IPS DF 19.7 (cell line): ENCODE results near the gene BTK.
"Not testable (repeated sequence)": the region's sequence is repeated elsewhere in the genome, so short reads cannot be mapped to it uniquely, and the experiment has no call there.

ENCODE experiments used
- DNase-seq: peaks from one replicate; pipeline ENCODE4 v3.0.0-alpha.2; 2013; ENCODE audit warnings: low read depth, low spot score

BTK gene

DNA sequence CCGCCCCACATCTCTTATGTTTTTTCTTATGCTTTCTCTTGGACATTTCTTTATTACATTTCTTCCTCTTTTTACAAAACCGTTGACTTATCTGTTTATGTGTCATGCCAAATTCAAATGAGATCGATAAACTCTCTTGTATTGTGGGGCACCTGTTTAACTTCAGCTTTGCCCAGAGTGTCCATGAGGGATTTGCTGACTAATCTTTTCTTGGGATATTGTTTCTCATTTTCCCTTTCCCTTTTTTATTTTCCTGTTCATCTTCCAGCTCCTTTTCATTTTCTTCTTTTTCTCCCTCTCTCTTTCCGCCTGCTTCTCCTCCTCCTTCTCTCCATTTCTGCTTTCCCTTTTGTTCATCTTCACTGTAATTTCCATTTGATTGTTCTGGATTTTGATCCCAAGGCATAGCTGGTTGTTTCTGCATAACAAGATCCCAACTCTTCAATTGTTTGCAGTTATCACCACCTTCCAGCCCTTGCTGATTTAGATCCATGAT is 48.2 kb downstream of the BTK start:
- no peak for DNase-seq

DNA sequence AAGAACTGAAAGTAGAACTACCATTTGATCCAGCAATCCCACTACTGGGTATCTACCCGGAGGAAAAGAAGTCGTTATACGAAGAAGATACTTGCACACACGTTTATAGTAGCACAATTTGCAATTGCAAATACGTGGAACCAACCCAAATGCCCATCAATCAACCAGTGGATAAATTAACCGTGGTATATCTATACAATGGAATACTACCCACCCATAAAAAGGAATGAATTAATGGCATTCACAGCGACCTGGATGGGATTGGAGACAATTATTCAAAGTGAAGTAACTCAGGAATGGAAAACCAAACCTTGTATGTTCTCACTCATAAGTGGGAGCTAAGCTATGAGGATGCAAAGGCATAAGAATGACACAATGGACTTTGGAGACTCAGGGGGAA is 51.7 kb downstream of the BTK start:
- DNase-seq = not testable (repeated sequence)

DNA sequence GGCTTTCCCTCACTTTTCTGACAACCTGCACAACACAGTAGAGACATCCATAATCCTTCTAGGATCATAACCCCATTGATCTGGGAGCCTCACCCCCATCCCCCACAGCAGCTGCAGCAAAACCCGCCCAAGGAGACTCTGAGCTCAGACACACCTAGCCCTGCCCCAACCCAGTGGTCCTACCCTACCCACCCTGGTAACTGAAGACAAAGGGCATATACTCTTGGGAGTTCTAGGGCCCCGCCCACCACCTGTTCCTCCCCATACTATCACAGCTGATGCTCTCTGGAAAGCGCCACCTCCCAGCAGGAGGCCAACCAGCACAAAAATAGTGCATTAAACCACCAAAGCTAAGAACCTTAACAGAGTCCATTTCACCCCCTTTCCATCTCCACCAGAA is 59.4 kb downstream of the BTK start:
- DNase-seq = not testable (repeated sequence)

DNA sequence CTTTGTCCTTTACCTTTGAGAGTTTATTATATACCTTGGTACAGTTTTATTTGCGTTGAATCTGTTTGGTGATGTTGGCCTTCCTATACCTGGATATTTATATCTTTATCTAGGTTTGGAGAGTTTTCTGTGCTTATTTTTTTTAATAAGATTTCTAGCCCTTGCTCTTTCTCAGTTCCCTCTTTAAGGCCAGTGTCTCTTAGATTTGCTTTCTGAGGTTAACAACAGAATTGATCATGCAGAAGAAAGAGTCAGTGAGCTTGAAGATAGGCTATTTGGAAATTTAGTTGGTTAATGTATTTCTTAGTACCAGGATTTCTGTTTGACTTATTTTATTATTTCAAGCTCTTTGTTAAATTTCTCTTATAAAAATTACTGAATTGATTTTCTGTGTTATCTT is 82.2 kb downstream of the BTK start:
- DNase-seq = no peak
